GM18873 (cell line): ENCODE measurements around the gene GRIK3.

Experiments
- ATAC-seq: cut with Tn5 transposase; IDR thresholded peaks from one replicate; pipeline ENCODE4 v1.9.1; 2021; ENCODE audit warnings: mild to moderate bottlenecking, moderate library complexity, moderate number of reproducible peaks; ENCODE audit not compliant: unreplicated experiment, low FRiP score

Gene GRIK3

GRCh38 chr1:37017720-37018119, 16.6 kb downstream of the GRIK3 start:
- ATAC-seq, result no peak

- no peak for ATAC-seq
Measured at GRCh38 chr1:37016121-37016520, 18.2 kb downstream of the GRIK3 start.

- no peak for ATAC-seq
Measured at GRCh38 chr1:37015713-37016112, 18.6 kb downstream of the GRIK3 start.

- no peak for ATAC-seq
Measured at GRCh38 chr1:37012226-37012625, 22.1 kb downstream of the GRIK3 start.

GRCh38 chr1:37010011-37010410, 24.3 kb downstream of the GRIK3 start:
- no peak for ATAC-seq

GRCh38 chr1:37009521-37009920, 24.8 kb downstream of the GRIK3 start:
- ATAC-seq, result no peak

- no peak for ATAC-seq
Measured at GRCh38 chr1:37006132-37006868, 28.0 kb downstream of the GRIK3 start.

GRCh38 chr1:37002898-37003297, 31.4 kb downstream of the GRIK3 start:
- ATAC-seq, result no peak

GRCh38 chr1:37001703-37002102, 32.6 kb downstream of the GRIK3 start:
- no peak for ATAC-seq

- no peak for ATAC-seq
Measured at GRCh38 chr1:36996106-36996505, 38.2 kb downstream of the GRIK3 start.

GRCh38 chr1:36994868-36995267, 39.4 kb downstream of the GRIK3 start:
- ATAC-seq, result no peak

- no peak for ATAC-seq
Measured at GRCh38 chr1:36994294-36994693, 40.0 kb downstream of the GRIK3 start.

GRCh38 chr1:36992139-36992943, 42.0 kb downstream of the GRIK3 start:
- no peak for ATAC-seq

GRCh38 chr1:36991551-36991950, 42.8 kb downstream of the GRIK3 start:
- ATAC-seq, result no peak

- ATAC-seq, result no peak
Measured at GRCh38 chr1:36990928-36991327, 43.4 kb downstream of the GRIK3 start.

- no peak for ATAC-seq
Measured at GRCh38 chr1:36989241-36989640, 45.1 kb downstream of the GRIK3 start.

- ATAC-seq, result no peak
Measured at GRCh38 chr1:36988741-36989193, 45.5 kb downstream of the GRIK3 start.

- no peak for ATAC-seq
Measured at GRCh38 chr1:36988321-36988720, 46.0 kb downstream of the GRIK3 start.

- no peak for ATAC-seq
Measured at GRCh38 chr1:36987276-36987675, 47.0 kb downstream of the GRIK3 start.

GRCh38 chr1:36986241-36986985, 47.9 kb downstream of the GRIK3 start:
- ATAC-seq, result no peak

GRCh38 chr1:36984675-36985074, 49.6 kb downstream of the GRIK3 start:
- no peak for ATAC-seq
